ENCODE measurements around the gene GNB1L. TPM values are rescaled to one million over a fixed set of nuclear protein-coding genes. Genes with fewer than 3 reads are reported as not detected.

GNB1L gene
- total and polyA plus RNA-seq, 9 of the 15 experiments (the other 6 are each of a cell fraction or from before 2014, with no cell fraction given): 0.56 to 50.5 (median 10.2) TPM

GRCh38 chr22:19880786-19881569, 26.3 kb upstream of the GNB1L start:
- Histone ChIP-seq H3K27me3 (ENCODE audit: control insufficient read depth in 2 of 2, insufficient read depth in 2 of 2, low read length in 2 of 2) (peaks cover 0 to 9% of the 10 kb centered on the region in 2 experiments; a peak in 1 of 5 replicates), H3K9me1 (ENCODE audit: control insufficient read depth, insufficient read depth, low read length) (no peaks in the 10 kb centered on the region), H3K9me3 (replicated peaks; ENCODE audit: control insufficient read depth, insufficient read depth, low read depth, low read length) (no peaks in the 10 kb centered on the region), H3K79me2 (ENCODE audit: control insufficient read depth, insufficient read depth, low read length) (no peaks in the 10 kb centered on the region), H3K9ac (ENCODE audit: insufficient read depth in 1 of 2, low read depth in 2 of 2, low read length in 2 of 2) (peak overlapping the region in 1 of 2 experiments; percentile 12; a peak in 1 of 4 replicates), H3K4me2 (ENCODE audit: insufficient read depth, low read length) (no peak overlapping the region), H2AFZ (ENCODE audit: low read depth, low read length) (no peak overlapping the region), H3K27ac (ENCODE audit: extremely low read depth, low read depth, low read length) (no peak overlapping the region), H4K20me1 (replicated peaks; ENCODE audit: control insufficient read depth, insufficient read depth, low read length) (peaks cover 34% of the 10 kb centered on the region), H3K36me3 (ENCODE audit: control insufficient read depth, insufficient read depth, low read length) (no peaks in the 10 kb centered on the region), H3K4me1 (replicated peaks in 1 of 2; ENCODE audit: control insufficient read depth in 2 of 2, insufficient read depth in 2 of 2, low read length in 2 of 2) (peaks cover 8 to 77% of the 10 kb centered on the region in 2 experiments), H3K4me3 (no peak overlapping the region)
- no TSS peak for BruUV-seq (replicated peaks)
- DNase-seq (ENCODE audit: extremely low read depth in 1 of 4, low spot score in 3 of 4) (peak in 3 of 4 experiments; percentile 68 to 90 (median 87)), FAIRE-seq (peak; percentile 49), ATAC-seq (peak; percentile 27; the same call in 2 of the 3 replicates)
- 24% methylated on average over 27 of the region's 27 CpGs for WGBS (ENCODE audit: insufficient coverage, low coverage, missing lambda C conversion rate)
- POLR2A ChIA-PET: interaction anchor here (0.8 to 4.0 kb wide), 9 partner anchors 9 to 587 kb away, joined by 3 to 21 read pairs (median 4); no protein-coding TSS in a partner anchor
- CTCF ChIA-PET (ENCODE audit: low intra/inter-chr PET ratio): no interaction called here
- intact Hi-C loops (cut with micrococcal nuclease): no loop called here
- in situ Hi-C loops (cut with MboI): no loop called here
- TF ChIP-seq GATAD2B (IDR thresholded peaks at IDR 0.05; ENCODE audit: borderline replicate concordance) (no peak), NFE2L1 (tag; IDR thresholded peaks at IDR 0.05; ENCODE audit: borderline replicate concordance, low read depth) (no peak), XRCC5 (IDR thresholded peaks at IDR 0.05; ENCODE audit: low read depth, low read length) (no peak), EWSR1 (IDR thresholded peaks at IDR 0.05; ENCODE audit: borderline replicate concordance, low read depth, partially characterized antibody) (no peak), KLF1 (tag; IDR thresholded peaks at IDR 0.05) (no peak), CEBPZ (IDR thresholded peaks at IDR 0.05; ENCODE audit: borderline replicate concordance, low read depth, low read length) (no peak), TEAD4 (IDR thresholded peaks at IDR 0.05; ENCODE audit: low read length) (peak; percentile 79), TEAD4 (CRISPR knock-in tag; IDR thresholded peaks at IDR 0.05; ENCODE audit: borderline replicate concordance) (no peak), MTF1 (CRISPR knock-in tag; IDR thresholded peaks at IDR 0.05; ENCODE audit: borderline replicate concordance) (no peak), DDX20 (tag; IDR thresholded peaks at IDR 0.05; ENCODE audit: low read depth) (no peak), STAT5B (CRISPR knock-in tag; IDR thresholded peaks at IDR 0.05) (no peak), FOXP1 (CRISPR knock-in tag; IDR thresholded peaks at IDR 0.05) (no peak), CTCF (IDR thresholded peaks at IDR 0.05 in 2 of 3, conservative IDR thresholded peaks at IDR 0.05 in 1 of 3; ENCODE audit: insufficient read depth in 2 of 3, low read depth in 1 of 3, low read length in 3 of 3) (no peak), ZNF780A (CRISPR knock-in tag; IDR thresholded peaks at IDR 0.05) (no peak)
